Smooth muscle cell of the brain vasculature (primary cell): Measurements from ENCODE around the gene RBAK.
A peak's percentile ranks its signal among the peaks of the same experiment; 100 is the strongest.
"Not testable (repeated sequence)": the region's sequence is repeated elsewhere in the genome, so short reads cannot be mapped to it uniquely, and the experiment has no call there.

Experiments used
- DNase-seq: peaks from one replicate; pipeline ENCODE4 v3.0.0-alpha.2; 2012; ENCODE audit warnings: low read depth, low spot score

RBAK gene

GRCh38 chr7:5045558-5046396, at the start of gene RBAK:
Gene RBAK, plus strand, starts transcription at chr7:5045860. Its CDS starts 2,217 bp downstream, at chr7:5048077.
- DNase-seq: peak; percentile 84

GRCh38 chr7:4996696-4997222, 48.9 kb upstream of the RBAK start:
- DNase-seq: no peak

- no peak for DNase-seq
These were observed 47.4 kb upstream of the RBAK start for GRCh38 chr7:4998244-4998643.

DNA sequence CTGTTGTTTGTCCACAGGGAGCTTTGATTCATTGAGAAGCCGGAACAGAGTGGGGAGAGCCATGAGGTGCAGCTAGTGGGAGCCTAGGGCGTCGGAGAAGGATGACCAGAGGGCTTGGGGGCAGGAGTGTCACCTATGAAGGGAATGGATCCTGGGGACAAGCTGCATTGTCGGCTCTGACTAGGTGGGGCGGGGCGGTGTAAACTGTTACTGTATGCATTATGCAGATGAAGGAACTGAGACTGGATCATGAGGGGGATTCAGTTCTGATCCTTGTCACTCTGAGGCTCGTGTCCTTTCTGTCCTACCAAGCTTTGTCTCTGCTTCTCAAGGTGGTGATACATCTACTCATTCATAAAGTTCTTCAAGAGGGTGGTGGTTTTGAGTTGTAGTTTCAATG, 46.8 kb upstream of the RBAK start:
- no peak for DNase-seq

- DNase-seq: no peak
These were observed 46.2 kb upstream of the RBAK start for GRCh38 chr7:4999369-4999950.

- DNase-seq: no peak
These were observed 44.7 kb upstream of the RBAK start for GRCh38 chr7:5001003-5001402.

- no peak for DNase-seq
These were observed 43.7 kb upstream of the RBAK start for GRCh38 chr7:5001911-5002310.

- no peak for DNase-seq
These were observed 40.6 kb upstream of the RBAK start for GRCh38 chr7:5005066-5005465.

GRCh38 chr7:5012985-5013384, 32.7 kb upstream of the RBAK start:
- no peak for DNase-seq

DNA sequence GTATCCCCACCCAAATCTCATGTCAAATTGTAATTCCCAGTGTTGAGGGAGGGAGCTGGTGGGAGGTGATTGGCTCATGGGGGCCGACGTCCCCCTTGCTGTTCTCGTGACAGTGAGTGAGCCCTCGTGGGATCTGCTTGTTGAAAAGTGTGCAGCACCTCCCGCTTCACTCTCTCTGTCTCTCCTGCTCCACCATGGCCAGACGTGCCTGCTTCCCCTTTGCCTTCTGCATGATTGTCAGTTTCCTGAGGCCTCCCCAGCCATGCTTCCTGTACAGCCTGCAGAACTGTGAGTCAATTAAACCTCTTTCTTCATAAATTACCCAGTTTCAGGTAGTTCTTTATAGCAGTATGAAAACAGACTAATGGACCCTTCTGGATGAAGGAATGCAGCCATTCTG, 29.7 kb upstream of the RBAK start:
- not testable (repeated sequence) for DNase-seq

DNA sequence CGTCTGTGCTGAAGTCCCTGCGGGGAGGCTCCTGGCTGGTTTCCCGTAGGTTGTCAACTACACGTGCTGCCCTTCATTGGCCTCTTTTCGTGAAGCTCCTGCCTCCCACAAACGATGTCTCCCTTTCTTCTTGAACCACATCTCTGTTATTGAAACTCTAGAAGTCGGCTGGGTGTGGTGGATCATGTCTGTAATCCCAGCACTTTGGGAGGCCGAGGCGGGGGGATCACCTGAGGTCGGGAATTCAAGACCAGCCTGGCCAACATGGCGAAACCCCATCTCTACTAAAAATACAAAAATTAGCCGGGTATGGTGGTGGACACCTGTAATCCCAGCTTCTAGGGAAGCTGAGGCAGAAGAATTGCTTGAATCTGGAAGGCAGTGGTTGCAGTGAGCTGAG, 28.0 kb upstream of the RBAK start:
- DNase-seq: not testable (repeated sequence)

- no peak for DNase-seq
These were observed 25.6 kb upstream of the RBAK start for GRCh38 chr7:5020098-5020497.

GRCh38 chr7:5020976-5021550, 24.6 kb upstream of the RBAK start:
- not testable (repeated sequence) for DNase-seq

- DNase-seq: not testable (repeated sequence)
These were observed 22.0 kb upstream of the RBAK start for GRCh38 chr7:5023626-5024025.

DNA sequence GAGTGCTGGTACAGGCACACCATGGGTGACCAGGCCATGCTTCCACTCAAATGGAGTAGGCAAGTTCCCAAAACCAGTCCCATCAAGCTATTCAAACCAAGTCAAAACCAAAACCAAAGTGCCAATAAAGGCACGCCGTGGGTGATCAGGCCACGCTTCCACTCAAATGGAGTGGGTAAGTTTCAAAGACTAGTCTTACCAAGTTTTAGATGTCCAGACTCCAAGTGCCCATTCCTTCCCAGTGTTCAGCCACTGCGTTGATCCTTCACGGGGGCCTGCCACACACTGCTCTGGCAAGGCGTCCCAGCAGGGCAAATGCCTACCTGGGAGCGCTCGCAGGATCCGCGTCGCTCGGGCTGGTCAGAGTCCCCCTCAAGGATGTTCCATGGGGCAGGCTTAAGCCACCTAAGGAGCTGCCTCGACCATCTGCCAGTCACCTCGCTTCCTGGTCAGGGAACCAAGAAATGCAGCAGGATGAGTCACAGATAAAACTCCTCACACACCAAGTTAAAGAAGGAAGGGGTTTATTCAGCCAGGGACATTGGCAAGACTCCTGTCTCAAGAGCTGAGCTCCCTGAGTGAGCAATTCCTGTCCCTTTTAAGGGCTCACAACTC, 17.8 kb upstream of the RBAK start:
- DNase-seq: not testable (repeated sequence)

DNA sequence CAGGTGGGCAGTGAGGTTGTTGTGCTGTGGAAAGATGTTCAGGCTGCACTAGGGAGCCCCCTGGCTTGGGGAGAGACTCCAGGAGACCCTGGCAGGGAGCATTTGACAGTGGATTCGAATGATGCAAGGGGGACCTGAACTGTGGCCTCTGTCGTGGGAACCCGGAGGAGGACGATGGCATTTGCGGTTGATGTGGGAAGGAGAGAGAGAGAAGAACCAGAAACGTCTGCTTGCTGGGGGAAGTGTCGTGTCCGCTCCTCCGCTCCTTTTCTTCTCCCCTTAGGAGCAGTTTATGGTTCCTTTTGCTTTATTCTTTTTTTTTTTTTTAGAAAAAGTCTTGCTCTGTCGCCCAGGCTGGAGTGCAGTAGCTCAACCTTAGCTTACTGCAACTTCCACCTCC, 12.5 kb upstream of the RBAK start:
- not testable (repeated sequence) for DNase-seq

DNA sequence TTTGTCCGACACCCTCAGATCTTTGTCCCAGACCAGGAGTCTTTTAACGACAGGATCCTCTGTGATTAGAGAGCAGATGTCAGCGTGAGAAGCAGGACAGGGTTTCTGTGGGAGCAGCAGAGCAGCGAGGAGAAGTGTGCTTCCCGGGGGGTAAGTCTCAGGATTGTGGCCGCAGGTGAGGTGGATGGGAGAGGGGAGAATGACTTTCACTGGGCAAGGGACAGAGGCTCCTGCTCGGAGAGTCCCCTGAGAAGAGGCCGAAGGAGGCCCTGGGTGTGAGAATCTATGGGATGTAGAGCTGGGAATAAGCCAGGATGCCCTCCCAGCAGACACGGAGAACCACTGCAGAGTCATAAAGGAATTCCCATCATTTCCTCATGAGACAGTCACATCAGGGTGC, 10.4 kb upstream of the RBAK start:
- DNase-seq: no peak

DNA sequence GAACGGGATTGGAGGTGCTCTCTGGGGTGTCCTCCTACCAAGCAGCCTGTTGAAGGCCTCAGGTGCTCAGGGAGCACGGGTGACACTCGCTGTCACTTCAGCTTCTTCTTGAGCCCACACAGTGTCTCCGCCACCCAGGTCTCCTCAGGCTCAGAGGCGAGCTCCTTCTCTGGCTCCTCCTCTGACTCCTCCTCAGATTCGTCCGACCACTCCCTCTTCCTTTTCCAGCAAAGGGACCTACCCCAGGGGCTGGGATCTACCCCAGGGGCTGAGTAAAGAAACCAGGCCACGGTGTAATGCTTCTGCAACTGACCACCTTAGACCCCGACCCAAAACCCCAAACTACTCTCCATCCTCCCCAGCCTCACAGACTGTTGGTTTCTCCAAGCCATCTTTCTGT, 9.2 kb upstream of the RBAK start:
- no peak for DNase-seq

GRCh38 chr7:5041047-5041446, 4.6 kb upstream of the RBAK start:
- DNase-seq: no peak

GRCh38 chr7:5043661-5044060, 2.0 kb upstream of the RBAK start:
- no peak for DNase-seq

GRCh38 chr7:5046397-5046732, 705 bp downstream of the RBAK start:
- not testable (repeated sequence) for DNase-seq

DNA sequence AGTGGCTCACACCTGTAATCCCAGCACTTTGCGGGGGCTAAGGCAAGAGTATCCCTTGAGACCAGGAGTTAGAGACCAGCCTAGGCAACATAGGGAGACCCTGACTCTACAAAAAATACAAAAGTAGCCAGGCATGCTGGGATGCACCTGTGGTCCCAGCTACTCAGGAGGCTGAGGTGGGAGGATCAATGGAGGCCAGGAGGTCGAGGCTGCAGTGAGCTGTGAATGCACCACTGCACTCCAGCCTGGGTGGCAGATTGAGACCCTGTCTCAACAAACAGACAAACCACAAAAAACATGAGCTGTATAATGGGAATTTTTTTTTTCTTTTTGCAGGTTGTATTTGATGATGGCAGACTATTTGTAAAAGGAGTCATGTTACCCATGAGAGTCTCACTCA, 1.5 kb downstream of the RBAK start:
- not testable (repeated sequence) for DNase-seq
